Hematopoietic multipotent progenitor cell (in vitro differentiated cells): ENCODE results near the gene EFNA5. TPM values are rescaled to one million over a fixed set of nuclear protein-coding genes. Genes with fewer than 3 reads are reported as not detected.
"Not testable (repeated sequence)": the region's sequence is repeated elsewhere in the genome, so short reads cannot be mapped to it uniquely, and the experiment has no call there.

Experiments
- DNase-seq, 3 donors: peaks; one replicate each; pipeline ENCODE4 v3.0.0-alpha.2; 2011 to 2015; ENCODE audit warnings: low read depth in 2 of 3, low spot score in 2 of 3
- total RNA-seq: library from RNA; depleted of rRNA; stranded (reverse); fragments of >200 nt; gene quantifications from one replicate; pipeline ENCODE4 v1.2.3, GENCODE V29; 2012

Gene EFNA5
- total RNA-seq, 1 donor: under 0.01 TPM

GRCh38 chr5:107446972-107447371 lies 223.8 kb downstream of the EFNA5 start:
- DNase-seq: no peak

DNA sequence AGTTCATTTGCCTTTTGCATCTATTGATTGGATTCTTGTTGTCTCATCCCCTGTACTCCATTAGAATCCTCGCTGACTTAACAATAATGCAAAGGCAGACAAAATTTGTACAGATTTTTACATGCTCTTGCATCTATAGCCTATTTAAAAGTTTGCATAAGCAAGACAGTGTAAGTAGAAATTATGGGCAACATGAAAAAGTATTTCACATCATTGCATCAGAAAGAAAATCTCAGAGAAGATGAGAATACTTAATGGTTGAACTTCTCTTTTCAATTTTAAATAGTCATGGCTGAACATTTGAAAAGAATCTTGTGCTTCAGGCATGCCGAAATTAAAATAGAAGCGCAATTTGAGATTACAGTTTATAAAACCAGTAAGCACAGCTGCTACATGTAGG lies 226.4 kb downstream of the EFNA5 start:
- DNase-seq: no peak

DNA sequence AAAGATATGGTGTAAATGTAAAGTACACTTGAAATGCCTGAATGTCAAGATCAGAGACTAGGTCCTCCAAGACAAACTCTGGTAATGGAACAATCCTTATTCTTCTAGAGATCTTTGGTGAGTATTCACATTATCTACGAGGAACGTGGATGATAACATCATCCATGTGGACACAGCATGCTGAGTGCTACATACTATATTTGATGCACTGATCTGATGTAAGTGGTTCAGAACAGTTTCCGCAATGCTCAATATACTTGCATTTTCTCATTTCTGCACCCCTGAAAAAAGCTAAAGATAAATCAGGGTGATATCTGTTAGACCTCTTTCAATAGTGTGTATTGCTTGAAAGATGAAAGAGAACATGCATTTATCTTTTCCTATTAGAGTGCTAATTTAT lies 226.8 kb downstream of the EFNA5 start:
- DNase-seq: no peak

GRCh38 chr5:107442452-107442851 lies 228.3 kb downstream of the EFNA5 start:
- DNase-seq: no peak

GRCh38 chr5:107439832-107440231 lies 230.9 kb downstream of the EFNA5 start:
- no peak for DNase-seq

DNA sequence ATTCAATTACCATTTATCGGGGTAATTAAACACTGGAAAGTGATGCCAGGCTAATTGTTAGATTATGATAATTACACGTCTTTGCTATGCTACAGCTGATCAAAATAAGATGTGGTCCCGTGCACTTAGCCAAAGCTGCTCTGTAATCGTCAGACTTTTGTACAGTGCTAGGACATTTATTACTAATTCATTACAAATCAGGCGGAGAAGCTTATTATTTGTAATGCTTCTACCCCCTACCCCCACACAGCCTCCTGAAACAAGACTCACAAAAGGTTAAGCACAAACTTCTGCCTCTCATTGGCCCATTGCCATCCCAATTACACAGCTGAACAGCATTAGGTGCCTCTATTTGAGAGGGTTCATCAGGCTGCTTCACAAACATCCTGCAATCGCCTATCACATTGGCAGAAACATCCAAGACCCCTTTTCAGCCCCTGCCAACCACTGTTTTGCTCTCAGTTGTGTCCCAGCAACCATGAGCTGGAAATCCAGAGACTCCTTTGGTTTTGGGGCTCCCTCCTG lies 232.7 kb downstream of the EFNA5 start:
- DNase-seq: no peak

- DNase-seq: no peak
Observed at GRCh38 chr5:107437154-107437553, 233.6 kb downstream of the EFNA5 start.

- no peak for DNase-seq
Observed at GRCh38 chr5:107436201-107436600, 234.5 kb downstream of the EFNA5 start.

GRCh38 chr5:107435061-107435460 lies 235.7 kb downstream of the EFNA5 start:
- no peak for DNase-seq

DNA sequence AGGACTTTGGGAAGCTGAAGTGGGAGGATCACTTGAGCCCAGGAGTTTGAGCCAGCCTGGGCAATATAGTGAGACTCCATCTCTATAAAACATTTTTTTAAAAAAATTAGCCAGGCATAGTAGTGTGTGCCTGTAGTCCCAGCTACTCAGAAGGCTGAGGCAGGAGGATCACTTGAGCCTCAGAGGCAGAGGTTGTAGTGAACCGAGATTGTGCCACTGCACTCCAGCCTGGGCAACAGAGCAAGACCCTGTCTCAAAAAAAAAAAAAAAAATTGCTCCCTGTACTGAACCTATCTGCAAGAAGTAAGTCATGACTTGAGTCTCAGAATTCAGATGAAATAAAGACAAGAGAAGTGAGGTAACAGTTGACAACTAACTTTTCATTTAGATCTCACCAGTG lies 237.1 kb downstream of the EFNA5 start:
- not testable (repeated sequence) for DNase-seq

- DNase-seq: no peak
Observed at GRCh38 chr5:107431998-107432397, 238.7 kb downstream of the EFNA5 start.

GRCh38 chr5:107431536-107431935 lies 239.2 kb downstream of the EFNA5 start:
- DNase-seq: no peak

DNA sequence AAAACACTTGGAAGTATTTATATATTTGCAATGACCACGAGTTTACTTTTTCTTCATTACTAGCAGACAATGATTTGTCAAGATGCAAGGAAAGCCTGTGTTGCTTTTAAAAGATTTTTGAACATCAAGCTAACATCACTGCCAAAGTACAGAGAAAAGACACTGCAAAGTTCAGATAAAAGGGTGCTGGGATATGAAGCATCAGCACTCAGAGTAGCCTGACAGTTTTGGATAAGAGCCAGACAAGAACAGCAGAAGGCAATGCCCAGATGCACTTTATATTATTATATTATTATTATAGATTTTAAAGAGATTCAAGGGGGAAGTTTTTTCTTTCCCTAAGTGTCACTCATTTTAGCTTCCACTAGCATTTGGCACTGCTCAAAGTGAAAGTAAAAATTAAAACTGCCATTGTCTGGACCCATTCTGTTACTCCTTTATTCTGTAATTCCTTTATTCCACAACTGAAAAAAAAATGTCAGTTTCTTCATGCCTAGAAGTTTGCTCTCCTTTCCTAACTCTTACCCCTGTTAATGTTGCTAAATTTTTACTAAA lies 240.6 kb downstream of the EFNA5 start:
- peak in 1 of 3 donors; percentile 12 for DNase-seq

DNA sequence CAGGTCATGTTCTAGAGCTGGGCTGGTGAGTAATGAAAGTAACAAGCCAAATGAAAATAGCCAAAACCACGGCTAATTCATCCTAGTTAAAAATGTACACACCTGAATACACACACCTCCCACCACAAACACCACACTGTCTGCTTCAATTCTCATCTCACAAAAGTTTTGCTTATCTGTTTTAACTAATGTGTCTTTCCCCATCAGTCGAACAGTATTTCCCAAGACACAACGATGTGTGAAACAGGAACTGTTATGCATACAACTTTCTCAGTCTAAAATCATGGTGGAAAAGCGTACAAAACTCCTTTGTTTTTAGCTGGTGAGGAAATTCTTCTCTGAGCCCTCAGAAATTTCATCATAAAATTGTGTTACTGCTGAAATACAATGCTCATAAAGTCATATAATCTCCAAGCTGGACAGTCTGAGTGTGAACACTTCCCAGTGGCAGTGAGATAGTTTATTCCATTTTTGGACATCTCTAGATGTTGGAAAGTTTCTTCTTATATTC lies 242.4 kb downstream of the EFNA5 start:
- DNase-seq: no peak

GRCh38 chr5:107426872-107427271 lies 243.9 kb downstream of the EFNA5 start:
- no peak for DNase-seq

DNA sequence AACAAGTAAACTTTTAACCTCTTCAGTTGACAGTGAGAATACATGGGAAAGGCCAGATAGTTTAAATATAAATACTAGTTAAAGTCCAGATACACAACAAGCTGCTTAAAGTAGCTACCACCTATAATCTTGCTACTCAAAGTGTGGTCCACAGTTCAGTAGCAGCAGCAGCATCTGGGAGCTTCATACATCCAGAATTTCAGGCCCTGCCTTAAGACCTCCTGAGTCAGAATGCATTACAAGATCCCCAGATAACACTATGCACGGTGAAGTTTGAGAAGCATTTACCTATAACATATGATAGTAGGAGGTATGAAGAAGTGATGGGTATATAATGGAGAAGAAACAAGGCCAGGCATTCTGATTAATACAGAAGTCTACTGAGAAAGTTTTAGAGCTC lies 244.5 kb downstream of the EFNA5 start:
- no peak for DNase-seq

DNA sequence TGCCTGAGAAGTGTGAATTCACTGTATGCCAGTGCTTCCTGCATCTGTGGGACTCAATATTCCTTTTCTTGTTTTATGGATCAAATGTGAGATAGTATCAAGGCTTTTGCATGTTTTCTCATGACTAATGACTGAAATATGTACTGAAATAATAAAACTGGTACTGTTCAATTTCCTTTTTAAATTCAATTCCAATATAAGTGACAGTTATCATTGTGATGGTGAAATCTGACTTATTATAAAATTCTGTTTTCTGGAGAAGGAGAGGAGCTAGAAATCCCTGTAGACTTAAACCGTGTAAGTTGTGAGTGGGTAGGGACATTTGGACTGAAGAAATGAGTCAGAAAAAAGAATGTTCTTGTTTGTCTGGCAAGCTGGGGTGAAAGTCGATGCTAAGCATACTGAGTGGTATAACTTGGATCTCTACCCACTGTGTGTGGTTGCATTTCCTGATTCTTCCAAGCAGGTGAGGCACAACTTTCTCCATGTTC lies 245.2 kb downstream of the EFNA5 start:
- no peak for DNase-seq

- no peak for DNase-seq
Observed at GRCh38 chr5:107424491-107424890, 246.2 kb downstream of the EFNA5 start.

GRCh38 chr5:107422494-107422893 lies 248.2 kb downstream of the EFNA5 start:
- no peak for DNase-seq

GRCh38 chr5:107419498-107419897 lies 251.2 kb downstream of the EFNA5 start:
- no peak for DNase-seq

DNA sequence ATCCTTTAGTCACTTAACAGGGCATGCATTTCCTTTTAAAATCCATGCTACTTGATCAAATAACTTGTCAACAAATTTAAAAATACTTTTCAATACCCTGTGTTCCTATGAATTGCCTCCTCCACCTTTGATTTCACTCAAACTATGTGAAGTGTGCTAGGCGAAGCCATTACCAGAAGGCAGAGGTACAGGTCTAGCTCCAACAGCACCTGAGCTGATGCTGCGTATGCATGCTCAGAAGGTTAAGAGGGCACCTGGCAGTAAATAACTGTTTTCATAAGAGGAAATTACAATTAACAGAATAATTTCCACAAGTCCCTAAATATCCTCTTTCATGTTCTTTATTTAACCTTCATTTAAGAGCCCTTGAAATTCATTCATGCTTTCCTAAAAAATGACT lies 251.8 kb downstream of the EFNA5 start:
- DNase-seq: no peak

DNA sequence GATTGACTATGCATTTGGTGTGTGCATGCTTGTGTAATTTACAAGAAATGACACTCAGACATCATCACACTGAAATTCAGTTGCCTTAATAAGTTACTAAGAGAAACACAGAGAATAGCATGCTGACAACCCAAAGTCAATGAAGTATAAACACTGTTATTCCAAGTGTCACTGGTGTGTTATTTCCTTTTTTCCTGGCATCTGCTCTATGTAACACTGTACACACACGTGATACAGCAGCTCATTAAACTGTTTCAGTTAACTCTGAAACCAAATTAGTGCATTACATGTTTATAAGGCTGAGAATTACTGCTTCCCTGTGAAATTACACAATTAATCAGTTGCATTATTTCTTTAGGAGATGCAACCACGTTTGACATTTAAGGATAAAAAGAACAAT lies 252.7 kb downstream of the EFNA5 start:
- no peak for DNase-seq

DNA sequence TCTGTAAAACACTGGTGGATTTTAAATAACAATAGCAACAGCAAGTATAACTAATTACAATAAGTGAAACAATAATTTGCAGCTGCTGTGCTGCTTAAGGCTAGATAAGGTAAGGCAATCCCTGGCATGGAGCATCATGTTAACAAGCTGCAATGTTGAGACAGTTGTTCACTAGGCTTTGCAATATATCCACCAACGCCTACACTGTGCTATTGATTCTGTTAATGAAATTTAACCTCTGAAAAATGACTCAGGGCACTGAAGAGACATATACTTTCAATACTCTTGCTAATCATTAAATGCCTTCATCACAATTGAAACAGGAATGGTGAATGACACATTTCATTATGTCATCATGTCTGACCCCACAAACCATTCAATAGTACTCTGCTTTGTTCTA lies 255.0 kb downstream of the EFNA5 start:
- no peak for DNase-seq
